HL-60 (cell line): ENCODE data around the gene FRMD5.

ENCODE experiments used
- CTCF ChIP-seq: IDR thresholded peaks from one replicate; pipeline ENCODE4 v1.5.1; 2011; ENCODE audit warnings: low read length, control low read depth, inconsistent platforms; ENCODE audit not compliant: insufficient read depth
- GABPA ChIP-seq: IDR thresholded peaks from 2 replicates; pipeline ENCODE4 v1.6.1; 2012; ENCODE audit warnings: low read depth
- POLR2AphosphoS5 ChIP-seq: IDR thresholded peaks from 2 replicates; pipeline ENCODE4 v1.6.1; 2012; ENCODE audit warnings: low read depth

DNA sequence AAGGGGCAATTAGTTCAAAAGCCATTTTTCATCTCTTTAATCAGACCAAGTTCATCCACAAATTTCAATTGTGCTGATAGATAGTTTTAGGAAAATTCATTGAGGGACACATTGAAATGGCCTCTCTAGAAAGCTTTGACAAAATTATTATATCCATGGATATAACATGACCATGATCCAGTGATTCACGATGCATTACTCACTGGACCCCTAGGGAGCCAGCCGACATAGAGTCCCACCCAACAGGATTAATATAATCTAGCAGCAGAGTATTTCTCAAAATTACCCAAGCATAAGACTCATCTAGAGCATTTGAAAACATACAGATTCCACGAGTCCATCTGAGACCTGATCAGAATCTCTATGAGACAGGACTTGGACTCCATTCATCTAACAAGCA is 100.3 kb downstream of the FRMD5 start:
- TF ChIP-seq CTCF (no peak), POLR2AphosphoS5 (no peak), GABPA (no peak)
